Raji (cell line): ENCODE results near the gene CT45A10.
"Not testable (repeated sequence)": the region's sequence is repeated elsewhere in the genome, so short reads cannot be mapped to it uniquely, and the experiment has no call there.

Source experiments
- POLR2A ChIP-seq: IDR thresholded peaks from 2 replicates; pipeline ENCODE4 v1.6.1; 2011; ENCODE audit warnings: low read depth, low read length, control low read depth; ENCODE audit not compliant: insufficient read depth

The CT45A10 gene

GRCh38 chrX:135893294-135893817, at the start of gene CT45A10, which contains the start of gene SAGE1:
Gene CT45A10 (minus strand): TSS chrX:135893444. CDS start chrX:135885344, 8,100 bp downstream.
Gene SAGE1 (plus strand): TSS chrX:135893716. CDS start chrX:135896243, 2,527 bp downstream.
- no peak for TF ChIP-seq POLR2A

GRCh38 chrX:135931644-135932487, 38.6 kb upstream of the CT45A10 start:
- TF ChIP-seq POLR2A = no peak

GRCh38 chrX:135927897-135928296, 34.7 kb upstream of the CT45A10 start:
- no peak for TF ChIP-seq POLR2A

- TF ChIP-seq POLR2A = no peak
Measured at GRCh38 chrX:135923353-135923752, 30.1 kb upstream of the CT45A10 start.

GRCh38 chrX:135914404-135914803, 21.2 kb upstream of the CT45A10 start:
- no peak for TF ChIP-seq POLR2A

GRCh38 chrX:135910251-135910650, 17.0 kb upstream of the CT45A10 start:
- no peak for TF ChIP-seq POLR2A

GRCh38 chrX:135892781-135893180, 463 bp downstream of the CT45A10 start:
- TF ChIP-seq POLR2A = no peak

- TF ChIP-seq POLR2A = no peak
Measured at GRCh38 chrX:135890087-135890585, 3.1 kb downstream of the CT45A10 start.

GRCh38 chrX:135871712-135872111, 21.5 kb downstream of the CT45A10 start, which contains the start of gene CT45A9:
Gene CT45A9 (minus strand): TSS chrX:135871812. CDS start chrX:135868061, 3,751 bp downstream.
- TF ChIP-seq POLR2A = not testable (repeated sequence)

GRCh38 chrX:135854438-135854837, 38.8 kb downstream of the CT45A10 start, which contains the start of gene CT45A8:
Gene CT45A8 (minus strand): TSS chrX:135854538. CDS start chrX:135850783, 3,755 bp downstream.
- TF ChIP-seq POLR2A = not testable (repeated sequence)

GRCh38 chrX:135837180-135837579, 56.1 kb downstream of the CT45A10 start, which contains the start of gene CT45A7:
Gene CT45A7 (minus strand): TSS chrX:135837280. CDS start chrX:135833533, 3,747 bp downstream.
- TF ChIP-seq POLR2A = not testable (repeated sequence)
